SJCRH30 (cell line): ENCODE data around the gene ZMYND19. TPM values are rescaled to one million over a fixed set of nuclear protein-coding genes. Genes with fewer than 3 reads are reported as not detected.
"Not testable (repeated sequence)": the region's sequence is repeated elsewhere in the genome, so short reads cannot be mapped to it uniquely, and the experiment has no call there.

Experiments used
- DNase-seq, 2 experiments: peaks; one replicate each; pipeline ENCODE4 v3.0.0-alpha.2; 2015 to 2020
- H3K27ac ChIP-seq: fragments of 250-450 bp; sonication (Bioruptor Pico); 2 replicates; pipeline ENCODE4 v1.5.1; 2020; ENCODE audit warnings: mild to moderate bottlenecking, moderate library complexity
- H3K27me3 ChIP-seq: fragments of 250-450 bp; sonication (Bioruptor Pico); 2 replicates; pipeline ENCODE4 v1.5.1; 2020; ENCODE audit warnings: mild to moderate bottlenecking, moderate library complexity
- H3K36me3 ChIP-seq: fragments of 250-450 bp; sonication (Bioruptor Pico); 2 replicates; pipeline ENCODE4 v1.5.1; 2020; ENCODE audit warnings: mild to moderate bottlenecking, moderate library complexity
- H3K4me1 ChIP-seq: fragments of 250-450 bp; sonication (Bioruptor Pico); 2 replicates; pipeline ENCODE4 v1.5.1; 2020; ENCODE audit warnings: mild to moderate bottlenecking, moderate library complexity
- H3K4me3 ChIP-seq: fragments of 250-450 bp; sonication (Bioruptor Pico); 2 replicates; pipeline ENCODE4 v1.5.1; 2020; ENCODE audit warnings: mild to moderate bottlenecking, moderate library complexity
- H3K9me3 ChIP-seq: fragments of 250-450 bp; sonication (Bioruptor Pico); replicated peaks from 2 replicates; pipeline ENCODE4 v1.5.1; 2020; ENCODE audit warnings: mild to moderate bottlenecking, moderate library complexity
- total RNA-seq: library from RNA; depleted of rRNA; stranded (reverse); fragments of >200 nt; shearing (Covaris generic); gene quantifications from 2 replicates; pipeline ENCODE4 v1.2.3, GENCODE V29; 2014

ZMYND19 gene
- total RNA-seq, 1 experiment from 2014 or later: 46.9 TPM

GRCh38 chr9:137606005-137606621, 15.8 kb upstream of the ZMYND19 start:
- H3K27ac ChIP-seq: no peak overlapping the region
- H3K9me3 ChIP-seq: no peaks in the 10 kb centered on the region
- no peaks in the 10 kb centered on the region for H3K4me1 ChIP-seq
- peaks cover 28% of the 10 kb centered on the region for H3K27me3 ChIP-seq
- peak in 1 of 2 experiments; percentile 29 for DNase-seq
- no peaks in the 10 kb centered on the region for H3K36me3 ChIP-seq
- peak overlapping the region; percentile 67 for H3K4me3 ChIP-seq

- Histone ChIP-seq H3K36me3 (no peaks in the 10 kb centered on the region), H3K27me3 (peaks cover 28% of the 10 kb centered on the region), H3K4me1 (no peaks in the 10 kb centered on the region), H3K27ac (no peak within 1 kb of the TSS), H3K9me3 (no peaks in the 10 kb centered on the region), H3K4me3 (peak within 1 kb of the TSS; percentile 67)
- peak; percentile 96 to 97 for DNase-seq
Measured at GRCh38 chr9:137605121-137606004, 15.1 kb upstream of the ZMYND19 start, which contains the start of gene ARRDC1. Gene ARRDC1, plus strand, starts transcription at chr9:137605686. Its CDS starts 32 bp downstream, at chr9:137605718.

GRCh38 chr9:137604345-137605086, 14.2 kb upstream of the ZMYND19 start:
- H3K4me3 ChIP-seq: peak overlapping the region; percentile 43
- DNase-seq: no peak
- H3K36me3 ChIP-seq: no peaks in the 10 kb centered on the region
- H3K27ac ChIP-seq: no peak overlapping the region
- H3K27me3 ChIP-seq: peaks cover 28% of the 10 kb centered on the region
- no peaks in the 10 kb centered on the region for H3K9me3 ChIP-seq
- no peaks in the 10 kb centered on the region for H3K4me1 ChIP-seq

GRCh38 chr9:137603879-137604278, 13.6 kb upstream of the ZMYND19 start:
- no peak overlapping the region for H3K27ac ChIP-seq
- no peaks in the 10 kb centered on the region for H3K4me1 ChIP-seq
- H3K27me3 ChIP-seq: peaks cover 26% of the 10 kb centered on the region
- H3K36me3 ChIP-seq: no peaks in the 10 kb centered on the region
- H3K9me3 ChIP-seq: no peaks in the 10 kb centered on the region
- no peak overlapping the region for H3K4me3 ChIP-seq
- no peak for DNase-seq

GRCh38 chr9:137602661-137603060, 12.3 kb upstream of the ZMYND19 start:
- H3K27ac ChIP-seq: no peak overlapping the region

GRCh38 chr9:137598943-137599342, 8.6 kb upstream of the ZMYND19 start:
- Histone ChIP-seq H3K4me1 (no peaks in the 10 kb centered on the region), H3K27me3 (peaks cover 2% of the 10 kb centered on the region; the same call in 1 of the 2 replicates), H3K9me3 (no peaks in the 10 kb centered on the region), H3K27ac (no peak overlapping the region), H3K4me3 (no peak overlapping the region), H3K36me3 (no peaks in the 10 kb centered on the region)
- no peak for DNase-seq

More at GRCh38 chr9:137602661-137603060, 12.3 kb upstream of the ZMYND19 start:
- no peaks in the 10 kb centered on the region for H3K4me1 ChIP-seq
- H3K4me3 ChIP-seq: no peak overlapping the region
- H3K9me3 ChIP-seq: no peaks in the 10 kb centered on the region
- no peak for DNase-seq
- H3K36me3 ChIP-seq: no peaks in the 10 kb centered on the region
- peaks cover 21% of the 10 kb centered on the region for H3K27me3 ChIP-seq

GRCh38 chr9:137596577-137596976, 6.3 kb upstream of the ZMYND19 start:
- DNase-seq, H3K4me1 ChIP-seq, H3K27me3 ChIP-seq, H3K9me3 ChIP-seq, H3K36me3 ChIP-seq, H3K27ac ChIP-seq, H3K4me3 ChIP-seq: not testable (repeated sequence)

GRCh38 chr9:137593176-137593575, 2.9 kb upstream of the ZMYND19 start:
- Histone ChIP-seq H3K4me1 (no peaks in the 10 kb centered on the region), H3K27me3 (no peaks in the 10 kb centered on the region), H3K27ac (no peak overlapping the region), H3K4me3 (no peak overlapping the region), H3K9me3 (no peaks in the 10 kb centered on the region), H3K36me3 (peaks cover 5% of the 10 kb centered on the region; the same call in 1 of the 2 replicates)
- DNase-seq: no peak

GRCh38 chr9:137592767-137593166, 2.5 kb upstream of the ZMYND19 start:
- no peaks in the 10 kb centered on the region for H3K27me3 ChIP-seq
- no peak overlapping the region for H3K4me3 ChIP-seq
- H3K9me3 ChIP-seq: no peaks in the 10 kb centered on the region
- H3K27ac ChIP-seq: no peak overlapping the region
- peaks cover 9% of the 10 kb centered on the region for H3K36me3 ChIP-seq
- DNase-seq: no peak
- no peaks in the 10 kb centered on the region for H3K4me1 ChIP-seq

GRCh38 chr9:137590123-137590468, 216 bp downstream of the ZMYND19 start:
- Histone ChIP-seq H3K27ac (no peak overlapping the region), H3K4me1 (no peaks in the 10 kb centered on the region), H3K4me3 (peak overlapping the region; percentile 89), H3K36me3 (peaks cover 27% of the 10 kb centered on the region), H3K27me3 (no peaks in the 10 kb centered on the region), H3K9me3 (no peaks in the 10 kb centered on the region)
- DNase-seq: no peak

- DNase-seq: no peak
- H3K4me3 ChIP-seq: peak overlapping the region; percentile 89
- H3K27ac ChIP-seq: no peak overlapping the region
- peaks cover 29% of the 10 kb centered on the region for H3K36me3 ChIP-seq
- no peaks in the 10 kb centered on the region for H3K9me3 ChIP-seq
- H3K27me3 ChIP-seq: no peaks in the 10 kb centered on the region
- H3K4me1 ChIP-seq: no peaks in the 10 kb centered on the region
Measured at GRCh38 chr9:137589441-137590122, 730 bp downstream of the ZMYND19 start.

GRCh38 chr9:137588891-137589290, 1.4 kb downstream of the ZMYND19 start:
- H3K4me1 ChIP-seq: no peaks in the 10 kb centered on the region
- no peaks in the 10 kb centered on the region for H3K27me3 ChIP-seq
- no peak for DNase-seq
- H3K36me3 ChIP-seq: peaks cover 29% of the 10 kb centered on the region
- no peaks in the 10 kb centered on the region for H3K9me3 ChIP-seq
- no peak overlapping the region for H3K27ac ChIP-seq
- H3K4me3 ChIP-seq: no peak overlapping the region; the same call in 1 of the 2 replicates

GRCh38 chr9:137588311-137588710, 2.0 kb downstream of the ZMYND19 start:
- Histone ChIP-seq H3K9me3 (no peaks in the 10 kb centered on the region), H3K27ac (no peak overlapping the region), H3K36me3 (peaks cover 31% of the 10 kb centered on the region), H3K4me1 (no peaks in the 10 kb centered on the region), H3K27me3 (no peaks in the 10 kb centered on the region), H3K4me3 (no peak overlapping the region)
- DNase-seq: no peak

GRCh38 chr9:137586854-137587253, 3.5 kb downstream of the ZMYND19 start:
- H3K36me3 ChIP-seq: peaks cover 40% of the 10 kb centered on the region
- H3K9me3 ChIP-seq: no peaks in the 10 kb centered on the region
- H3K4me1 ChIP-seq: no peaks in the 10 kb centered on the region
- DNase-seq: no peak
- no peak overlapping the region for H3K4me3 ChIP-seq
- no peak overlapping the region for H3K27ac ChIP-seq
- H3K27me3 ChIP-seq: no peaks in the 10 kb centered on the region
